ENCODE measurements around the gene TAS2R9.

- TF ChIP-seq, protein P1, sequence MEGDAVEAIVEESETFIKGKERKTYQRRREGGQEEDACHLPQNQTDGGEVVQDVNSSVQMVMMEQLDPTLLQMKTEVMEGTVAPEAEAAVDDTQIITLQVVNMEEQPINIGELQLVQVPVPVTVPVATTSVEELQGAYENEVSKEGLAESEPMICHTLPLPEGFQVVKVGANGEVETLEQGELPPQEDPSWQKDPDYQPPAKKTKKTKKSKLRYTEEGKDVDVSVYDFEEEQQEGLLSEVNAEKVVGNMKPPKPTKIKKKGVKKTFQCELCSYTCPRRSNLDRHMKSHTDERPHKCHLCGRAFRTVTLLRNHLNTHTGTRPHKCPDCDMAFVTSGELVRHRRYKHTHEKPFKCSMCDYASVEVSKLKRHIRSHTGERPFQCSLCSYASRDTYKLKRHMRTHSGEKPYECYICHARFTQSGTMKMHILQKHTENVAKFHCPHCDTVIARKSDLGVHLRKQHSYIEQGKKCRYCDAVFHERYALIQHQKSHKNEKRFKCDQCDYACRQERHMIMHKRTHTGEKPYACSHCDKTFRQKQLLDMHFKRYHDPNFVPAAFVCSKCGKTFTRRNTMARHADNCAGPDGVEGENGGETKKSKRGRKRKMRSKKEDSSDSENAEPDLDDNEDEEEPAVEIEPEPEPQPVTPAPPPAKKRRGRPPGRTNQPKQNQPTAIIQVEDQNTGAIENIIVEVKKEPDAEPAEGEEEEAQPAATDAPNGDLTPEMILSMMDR (IDR thresholded peaks at IDR 0.05): no peak
- TF ChIP-seq POLR2A (IDR thresholded peaks at IDR 0.05): no peak
Measured at GRCh38 chr12:10794222-10794621, 15.7 kb downstream of the TAS2R9 start.

Measured in lower leg skin (tissue), 3 donors.